ENCODE measurements around the gene PRPH2. TPM values are rescaled to one million over a fixed set of nuclear protein-coding genes. Genes with fewer than 3 reads are reported as not detected.

PRPH2 gene
- total and polyA plus RNA-seq, 2 donors (not counting 3 experiments of a cell fraction or from before 2014, with no cell fraction given) = 0.40 to 0.46 TPM

GRCh38 chr6:42698217-42698616 is 24.2 kb downstream of the PRPH2 start:
- CTCF ChIA-PET = no interaction called here
- H3K27me3 ChIP-seq (ENCODE audit: control insufficient read depth in 2 of 2, insufficient read depth in 2 of 2, low read length in 2 of 2) = no peaks in the 10 kb centered on the region
- no peak overlapping the region for H2AFZ ChIP-seq (ENCODE audit: low read depth, low read length)
- H4K20me1 ChIP-seq (replicated peaks; ENCODE audit: control insufficient read depth, extremely low read depth, insufficient read depth, low read length) = no peaks in the 10 kb centered on the region
- intact Hi-C loops (cut with micrococcal nuclease) (no loop called here), dilution Hi-C loops (cut with MboI; ENCODE audit: extremely low pct_ligation_motif_present, low sequenced_read_pairs) (no loop called here)
- no peaks in the 10 kb centered on the region for H3K4me1 ChIP-seq (ENCODE audit: control insufficient read depth, extremely low read depth, insufficient read depth, low read length)
- H3K36me3 ChIP-seq (ENCODE audit: control insufficient read depth in 2 of 2, extremely low read depth in 1 of 2, insufficient read depth in 2 of 2, low read length in 2 of 2) = no peaks in the 10 kb centered on the region
- H3K27ac ChIP-seq (ENCODE audit: insufficient read depth, low read depth, low read length) = no peak overlapping the region
- no peak overlapping the region for H3K9ac ChIP-seq (replicated peaks; ENCODE audit: extremely low read depth, insufficient read depth, low read length)
- no peak overlapping the region for H3K4me3 ChIP-seq (replicated peaks in 1 of 3; ENCODE audit: insufficient read depth in 1 of 3, low read depth in 1 of 3, low read length in 3 of 3)
- no peaks in the 10 kb centered on the region for H3K9me3 ChIP-seq (replicated peaks; ENCODE audit: control insufficient read depth, insufficient read depth, low read length)
- no peaks in the 10 kb centered on the region for H3K79me2 ChIP-seq (ENCODE audit: control insufficient read depth, insufficient read depth, low read length)
- FAIRE-seq (no peak), DNase-seq (ENCODE audit: low read depth, low spot score) (no peak)
- POLR2A ChIA-PET = no interaction called here
- TF ChIP-seq POLR2A (IDR thresholded peaks at IDR 0.05; ENCODE audit: low read depth, low read length) (no peak), MYC (IDR thresholded peaks at IDR 0.05; ENCODE audit: low read depth, low read length) (no peak), FOS (IDR thresholded peaks at IDR 0.05; ENCODE audit: borderline replicate concordance, insufficient read depth, low read length) (no peak), GATA2 (IDR thresholded peaks at IDR 0.05; ENCODE audit: insufficient read depth, insufficient read length, low read depth, low read length) (no peak)
- H3K9me1 ChIP-seq (replicated peaks; ENCODE audit: control insufficient read depth, extremely low read depth, insufficient read depth, low read length) = no peaks in the 10 kb centered on the region
- no TSS peak for BruUV-seq (replicated peaks)
- H3K4me2 ChIP-seq (ENCODE audit: insufficient read depth, low read length) = no peak overlapping the region

- TF ChIP-seq EZH2 (IDR thresholded peaks at IDR 0.05; ENCODE audit: borderline replicate concordance, low read depth, low read length, severe bottlenecking) (no peak), FOS (IDR thresholded peaks at IDR 0.05; ENCODE audit: borderline replicate concordance, insufficient read depth, low read length) (no peak), CTCF (IDR thresholded peaks at IDR 0.05; ENCODE audit: extremely low read depth in 1 of 2, insufficient read depth in 1 of 2, low read depth in 1 of 2, low read length in 2 of 2) (no peak), JUN (IDR thresholded peaks at IDR 0.05; ENCODE audit: borderline replicate concordance, insufficient read depth, insufficient read length, low read depth) (no peak), GATA2 (IDR thresholded peaks at IDR 0.05; ENCODE audit: insufficient read depth, insufficient read length, low read depth, low read length) (no peak), POLR2AphosphoS5 (IDR thresholded peaks at IDR 0.05; ENCODE audit: insufficient read depth, low read depth, low read length) (no peak), POLR2A (IDR thresholded peaks at IDR 0.05; ENCODE audit: low read depth, low read length) (no peak), MYC (IDR thresholded peaks at IDR 0.05; ENCODE audit: low read depth, low read length) (no peak), MAX (IDR thresholded peaks at IDR 0.05; ENCODE audit: insufficient read depth, insufficient read length) (no peak)
- ChIA-PET POLR2A (no interaction called here), CTCF (interaction anchor here (1.4 kb wide), 1 partner anchor 29 kb away, joined by 6 read pairs; no protein-coding TSS in a partner anchor)
- dilution Hi-C loops (cut with MboI; ENCODE audit: extremely low pct_ligation_motif_present, low sequenced_read_pairs) = no loop called here
- Histone ChIP-seq H3K27me3 (ENCODE audit: control insufficient read depth in 2 of 2, insufficient read depth in 2 of 2, low read length in 2 of 2) (no peaks in the 10 kb centered on the region), H3K4me1 (ENCODE audit: control insufficient read depth, extremely low read depth, insufficient read depth, low read length) (peaks cover 8% of the 10 kb centered on the region), H3K4me3 (replicated peaks in 1 of 3; ENCODE audit: insufficient read depth in 1 of 3, low read depth in 1 of 3, low read length in 3 of 3) (no peak overlapping the region), H3K9ac (replicated peaks; ENCODE audit: extremely low read depth, insufficient read depth, low read length) (no peak overlapping the region), H3K27ac (ENCODE audit: insufficient read depth, low read depth, low read length) (no peak overlapping the region), H4K20me1 (replicated peaks; ENCODE audit: control insufficient read depth, extremely low read depth, insufficient read depth, low read length) (no peaks in the 10 kb centered on the region), H3K9me3 (replicated peaks; ENCODE audit: control insufficient read depth, insufficient read depth, low read length) (no peaks in the 10 kb centered on the region), H3K4me2 (ENCODE audit: insufficient read depth, low read length) (no peak overlapping the region), H3K79me2 (ENCODE audit: control insufficient read depth, insufficient read depth, low read length) (no peaks in the 10 kb centered on the region), H3K36me3 (ENCODE audit: control insufficient read depth in 2 of 2, extremely low read depth in 1 of 2, insufficient read depth in 2 of 2, low read length in 2 of 2) (no peaks in the 10 kb centered on the region), H3K9me1 (replicated peaks; ENCODE audit: control insufficient read depth, extremely low read depth, insufficient read depth, low read length) (no peaks in the 10 kb centered on the region), H2AFZ (ENCODE audit: low read depth, low read length) (no peak overlapping the region)
- DNase-seq (ENCODE audit: low read depth, low spot score) (no peak), FAIRE-seq (no peak)
- intact Hi-C loops (cut with micrococcal nuclease) = no loop called here
- BruUV-seq (replicated peaks) = no TSS peak
Observed at GRCh38 chr6:42697268-42697655, 25.1 kb downstream of the PRPH2 start.

Measured in endothelial cell of umbilical vein (primary cell).